Naive thymus-derived CD8-positive, alpha-beta T cell (primary cell): ENCODE data around the gene AGXT. TPM values are rescaled to one million over a fixed set of nuclear protein-coding genes. Genes with fewer than 3 reads are reported as not detected.

Experiments
- ATAC-seq, 2 donors: fragments of 150-1000 bp; cut with Tn5 transposase in 1 of 2; sonication (Bioruptor Pico), chemical (Tn5 transposase) in 1 of 2; 1 replicate in 1 of 2; 2 replicates in 1 of 2; pipeline ENCODE4 v1.10.0; 2021; ENCODE audit warnings: mild to moderate bottlenecking in 2 of 2, moderate library complexity in 2 of 2
- POLR2A ChIA-PET: fragments of 350-600 bp; sonication (Branson Sonifier 250); formaldehyde crosslinking; loops from one replicate; lab custom pipeline; 2021; ENCODE audit warnings: antibody characterized with exemption; lab: Charles Lee
- DNase-seq, 10 donors: peaks; one replicate each; pipeline versions ENCODE4 v3.0.0 to v3.0.0-alpha.2; 2020 to 2022
- H3K27ac Mint-ChIP-seq, 10 donors: one replicate each; pipeline ENCODE4 v1.8.0; 2020 to 2022; ENCODE audit warnings: mild to moderate bottlenecking in 10 of 10, mixed read lengths in 10 of 10, moderate library complexity in 4 of 10, inconsistent platforms in 1 of 10
- H3K27me3 Mint-ChIP-seq, 5 donors: one replicate each; pipeline ENCODE4 v1.8.0; 2021 to 2022; ENCODE audit warnings: mixed read lengths in 5 of 5
- H3K36me3 Mint-ChIP-seq, 3 donors: one replicate each; pipeline ENCODE4 v1.8.0; 2020 to 2022; ENCODE audit warnings: mixed read lengths in 3 of 3, mild to moderate bottlenecking in 2 of 3, inconsistent platforms in 1 of 3
- H3K4me1 Mint-ChIP-seq, 4 donors: one replicate each; pipeline ENCODE4 v1.8.0; 2021 to 2022; ENCODE audit warnings: mixed read lengths in 4 of 4
- H3K4me3 Mint-ChIP-seq, 10 donors: one replicate each; pipeline ENCODE4 v1.8.0; 2020 to 2022; ENCODE audit warnings: mild to moderate bottlenecking in 10 of 10, mixed read lengths in 10 of 10, moderate library complexity in 6 of 10, inconsistent platforms in 1 of 10
- H3K9me3 Mint-ChIP-seq, 9 donors: one replicate each; pipeline ENCODE4 v1.8.0; 2020 to 2022; ENCODE audit warnings: mixed read lengths in 9 of 9, mild to moderate bottlenecking in 3 of 9, inconsistent platforms in 1 of 9, moderate library complexity in 1 of 9
- polyA plus RNA-seq, 3 donors: library from polyadenylated mRNA; unstranded; fragments of 300-500 nt; fragmentation: Illumina TruSeq; gene quantifications; one replicate each; pipeline ENCODE4 v1.2.3, GENCODE V29; 2021
- total RNA-seq, 8 experiments: library from RNA in 2 of 8; stranded (reverse) in 2 of 8; gene quantifications; one replicate each; pipeline ENCODE4 v1.2.3 and lab custom pipeline; 2021 to 2026

Gene AGXT
- total and polyA plus RNA-seq, 5 experiments from 2014 or later, result not detected

GRCh38 chr2:240886023-240886565 is 17.5 kb downstream of the AGXT start:
- H3K9me3 Mint-ChIP-seq, result no peaks in the 10 kb centered on the region
- H3K4me1 Mint-ChIP-seq, result peaks cover 0 to 2% (median 0%) of the 10 kb centered on the region in 4 donors
- DNase-seq, result no peak
- no peaks in the 10 kb centered on the region for H3K36me3 Mint-ChIP-seq
- H3K27me3 Mint-ChIP-seq, result no peaks in the 10 kb centered on the region
- no peak overlapping the region for H3K27ac Mint-ChIP-seq
- ATAC-seq, result no peak
- POLR2A ChIA-PET, result no interaction called here
- H3K4me3 Mint-ChIP-seq, result no peak overlapping the region

- Mint-ChIP-seq H3K27ac (no peak overlapping the region), H3K9me3 (no peaks in the 10 kb centered on the region), H3K36me3 (no peaks in the 10 kb centered on the region), H3K4me1 (peaks cover 0 to 2% (median 0%) of the 10 kb centered on the region in 4 donors), H3K27me3 (no peaks in the 10 kb centered on the region), H3K4me3 (no peak overlapping the region)
- ATAC-seq, result no peak
- no peak for DNase-seq
- POLR2A ChIA-PET, result no interaction called here
These were observed 18.3 kb downstream of the AGXT start for GRCh38 chr2:240886678-240887609.

- ATAC-seq, result no peak
- Mint-ChIP-seq H3K27ac (no peak overlapping the region), H3K4me1 (peaks cover 0 to 2% (median 0%) of the 10 kb centered on the region in 4 donors), H3K9me3 (no peaks in the 10 kb centered on the region), H3K27me3 (no peaks in the 10 kb centered on the region), H3K36me3 (no peaks in the 10 kb centered on the region), H3K4me3 (no peak overlapping the region)
- POLR2A ChIA-PET, result no interaction called here
- DNase-seq, result no peak
These were observed 19.0 kb downstream of the AGXT start for GRCh38 chr2:240887631-240888030.

DNA sequence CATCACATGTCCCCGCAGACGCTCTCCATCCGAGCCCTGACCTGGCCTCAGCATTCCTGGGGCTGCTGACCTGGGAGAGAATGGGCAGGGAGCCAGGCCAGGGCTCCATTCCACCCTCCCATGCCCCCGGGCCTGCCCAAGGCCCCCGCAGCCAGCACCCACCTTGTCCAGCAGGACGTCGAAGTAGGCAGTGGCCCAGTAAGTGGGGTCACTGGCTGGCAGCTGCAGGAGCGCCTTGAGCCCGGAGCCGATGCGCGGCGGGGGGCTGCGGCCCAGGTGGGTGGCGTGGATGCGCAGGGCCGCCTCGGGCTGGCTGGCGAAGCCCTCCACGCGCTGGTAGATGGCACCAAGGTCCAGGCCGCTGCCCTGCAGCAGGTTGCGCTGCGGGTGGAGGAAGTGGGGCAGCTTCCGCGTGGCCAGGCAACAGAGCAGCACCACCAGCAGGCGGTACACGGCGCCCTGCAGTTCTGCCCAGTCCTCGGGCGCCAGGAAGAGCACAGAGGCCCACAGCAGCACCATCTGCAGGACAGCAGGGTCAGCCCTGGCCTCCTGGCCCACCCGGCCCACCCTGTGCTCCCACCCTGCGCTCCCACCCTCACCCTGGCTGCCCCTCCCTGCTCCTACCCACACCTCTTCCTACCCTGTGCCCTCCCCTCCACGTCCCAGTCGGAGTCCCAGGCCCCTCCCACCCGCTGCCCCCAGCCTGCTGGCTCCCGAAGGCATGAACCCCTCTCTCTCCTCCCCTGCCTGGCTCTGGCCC is 19.7 kb downstream of the AGXT start:
- no peak overlapping the region for H3K27ac Mint-ChIP-seq
- DNase-seq (no peak), ATAC-seq (no peak)
- H3K4me1 Mint-ChIP-seq, result peaks cover 0 to 2% (median 0%) of the 10 kb centered on the region in 4 donors
- POLR2A ChIA-PET, result no interaction called here
- no peaks in the 10 kb centered on the region for H3K27me3 Mint-ChIP-seq
- no peaks in the 10 kb centered on the region for H3K9me3 Mint-ChIP-seq
- H3K36me3 Mint-ChIP-seq, result no peaks in the 10 kb centered on the region
- H3K4me3 Mint-ChIP-seq, result no peak overlapping the region

GRCh38 chr2:240888890-240889573 is 20.4 kb downstream of the AGXT start:
- no peak for DNase-seq
- H3K4me1 Mint-ChIP-seq, result peaks cover 0 to 4% (median 2%) of the 10 kb centered on the region in 4 donors
- POLR2A ChIA-PET, result no interaction called here
- no peaks in the 10 kb centered on the region for H3K27me3 Mint-ChIP-seq
- ATAC-seq, result no peak
- H3K4me3 Mint-ChIP-seq, result no peak overlapping the region
- no peak overlapping the region for H3K27ac Mint-ChIP-seq
- H3K9me3 Mint-ChIP-seq, result no peaks in the 10 kb centered on the region
- H3K36me3 Mint-ChIP-seq, result no peaks in the 10 kb centered on the region

GRCh38 chr2:240889601-240890560 is 21.3 kb downstream of the AGXT start:
- Mint-ChIP-seq H3K4me3 (no peak overlapping the region), H3K36me3 (no peaks in the 10 kb centered on the region), H3K4me1 (peaks cover 0 to 4% (median 2%) of the 10 kb centered on the region in 4 donors), H3K27me3 (no peaks in the 10 kb centered on the region), H3K27ac (no peak overlapping the region), H3K9me3 (no peaks in the 10 kb centered on the region)
- POLR2A ChIA-PET, result interaction anchor here (0.6 to 1.5 kb wide), 2 partner anchors 25 to 205 kb away, joined by 3 to 4 read pairs; no protein-coding TSS in a partner anchor
- DNase-seq (peak in 1 of 10 donors; percentile 2), ATAC-seq (no peak)

- Mint-ChIP-seq H3K36me3 (no peaks in the 10 kb centered on the region), H3K4me3 (no peak overlapping the region), H3K27me3 (no peaks in the 10 kb centered on the region), H3K27ac (no peak overlapping the region), H3K4me1 (peaks cover 0 to 4% (median 1%) of the 10 kb centered on the region in 4 donors), H3K9me3 (no peaks in the 10 kb centered on the region)
- POLR2A ChIA-PET, result interaction anchor here (0.6 to 1.5 kb wide), 2 partner anchors 24 to 204 kb away, joined by 3 to 4 read pairs; no protein-coding TSS in a partner anchor
- ATAC-seq (no peak), DNase-seq (no peak)
These were observed 22.1 kb downstream of the AGXT start for GRCh38 chr2:240890691-240891090.

- no peak overlapping the region for H3K4me3 Mint-ChIP-seq
- H3K27ac Mint-ChIP-seq, result peak overlapping the region in 1 of 10 donors; percentile 18
- H3K9me3 Mint-ChIP-seq, result no peaks in the 10 kb centered on the region
- H3K36me3 Mint-ChIP-seq, result no peaks in the 10 kb centered on the region
- ATAC-seq (no peak), DNase-seq (no peak)
- H3K27me3 Mint-ChIP-seq, result no peaks in the 10 kb centered on the region
- peaks cover 0 to 4% (median 1%) of the 10 kb centered on the region in 4 donors for H3K4me1 Mint-ChIP-seq
- POLR2A ChIA-PET, result interaction anchor here (1.5 kb wide), 1 partner anchor 23 kb away, joined by 3 read pairs; no protein-coding TSS in a partner anchor
These were observed 23.1 kb downstream of the AGXT start for GRCh38 chr2:240891492-240892340.

GRCh38 chr2:240892356-240892755 is 23.7 kb downstream of the AGXT start:
- DNase-seq (no peak), ATAC-seq (no peak)
- H3K4me1 Mint-ChIP-seq, result peaks cover 0 to 4% (median 1%) of the 10 kb centered on the region in 4 donors
- H3K9me3 Mint-ChIP-seq, result no peaks in the 10 kb centered on the region
- no peak overlapping the region for H3K4me3 Mint-ChIP-seq
- peaks cover 0 to under 1% (median 0%) of the 10 kb centered on the region in 5 donors for H3K27me3 Mint-ChIP-seq
- no peak overlapping the region for H3K27ac Mint-ChIP-seq
- H3K36me3 Mint-ChIP-seq, result no peaks in the 10 kb centered on the region
- POLR2A ChIA-PET, result no interaction called here

DNA sequence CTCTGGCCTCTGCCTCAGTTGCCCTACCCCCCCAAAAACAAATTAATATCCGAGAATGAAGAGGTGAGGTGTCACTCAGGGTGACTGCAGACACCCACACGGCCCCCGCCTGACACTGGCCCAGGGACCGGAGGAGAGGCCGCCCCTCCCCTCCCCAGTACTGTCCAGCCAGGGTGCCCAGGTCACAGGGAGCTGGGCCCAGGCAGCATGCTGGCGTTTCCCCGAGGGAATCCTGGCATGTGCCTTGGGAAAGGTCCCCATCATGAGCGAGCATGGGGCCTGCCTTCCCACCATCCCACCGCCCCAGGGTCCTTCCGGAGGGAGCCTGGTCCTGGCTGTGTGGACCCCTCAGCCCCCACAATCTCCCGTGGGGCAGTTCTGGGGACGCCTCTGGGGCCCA is 24.3 kb downstream of the AGXT start:
- peaks cover 0 to 4% (median 1%) of the 10 kb centered on the region in 4 donors for H3K4me1 Mint-ChIP-seq
- H3K27me3 Mint-ChIP-seq, result peaks cover 0 to 6% (median 0%) of the 10 kb centered on the region in 5 donors
- H3K27ac Mint-ChIP-seq, result no peak overlapping the region
- H3K4me3 Mint-ChIP-seq, result no peak overlapping the region
- ATAC-seq, result no peak
- no peak for DNase-seq
- POLR2A ChIA-PET, result interaction anchor here (0.7 kb wide), 1 partner anchor 894 kb away, joined by 3 read pairs; no protein-coding TSS in a partner anchor
- H3K36me3 Mint-ChIP-seq, result no peaks in the 10 kb centered on the region
- H3K9me3 Mint-ChIP-seq, result no peaks in the 10 kb centered on the region
